ENCODE measurements around the gene CAP2. TPM values are rescaled to one million over a fixed set of nuclear protein-coding genes. Genes with fewer than 3 reads are reported as not detected.

CAP2 gene
- total and polyA plus RNA-seq, 9 of the 15 experiments (the other 6 are each of a cell fraction or from before 2014, with no cell fraction given) = not detected

- TF ChIP-seq SNAPC5 (CRISPR knock-in tag; IDR thresholded peaks at IDR 0.05) = no peak
- TF ChIP-seq VEZF1 (CRISPR knock-in tag; IDR thresholded peaks at IDR 0.05) = peak; percentile 87; the same call in 1 of the 2 replicates
- peak; percentile 48; the same call in 1 of the 2 replicates for TF ChIP-seq ETS1 (conservative IDR thresholded peaks at IDR 0.05; ENCODE audit: control insufficient read depth, low read depth, low read length)
- TF ChIP-seq NKRF (IDR thresholded peaks at IDR 0.05; ENCODE audit: borderline replicate concordance) = peak; percentile 72; the same call in 1 of the 2 replicates
- TF ChIP-seq PHF21A (IDR thresholded peaks at IDR 0.05; ENCODE audit: borderline replicate concordance, low read depth) = peak; percentile 18; the same call in 1 of the 2 replicates
- peak in 1 of 2 experiments; percentile 33; a peak in 1 of 4 replicates for TF ChIP-seq SIN3A (IDR thresholded peaks at IDR 0.05; ENCODE audit: borderline replicate concordance in 2 of 2, control insufficient read depth in 1 of 2, low read depth in 2 of 2, low read length in 2 of 2)
- no peak for TF ChIP-seq NFATC3 (IDR thresholded peaks at IDR 0.05)
- TF ChIP-seq NR2F6 (CRISPR knock-in tag; IDR thresholded peaks at IDR 0.05) = no peak
- no peak for TF ChIP-seq STAT5A (IDR thresholded peaks at IDR 0.05; ENCODE audit: borderline replicate concordance, low read length)
- TF ChIP-seq ATF1 (CRISPR knock-in tag; IDR thresholded peaks at IDR 0.05) = no peak
- peak; percentile 76 for TF ChIP-seq ATF1 (tag; IDR thresholded peaks at IDR 0.05)
- no peak for TF ChIP-seq BRCA1 (IDR thresholded peaks at IDR 0.05)
- TF ChIP-seq BRCA1 (CRISPR knock-in tag; IDR thresholded peaks at IDR 0.05) = no peak
- peak; percentile 12 for TF ChIP-seq PRPF4 (IDR thresholded peaks at IDR 0.05; ENCODE audit: insufficient read depth, low read depth, low read length, poor library complexity, severe bottlenecking)
- TF ChIP-seq EZH2 (IDR thresholded peaks at IDR 0.05; ENCODE audit: borderline replicate concordance, low read depth, low read length) = no peak
- TF ChIP-seq DLX4 (CRISPR knock-in tag; IDR thresholded peaks at IDR 0.05) = no peak
- no peak for TF ChIP-seq ZNF586 (CRISPR knock-in tag; conservative IDR thresholded peaks at IDR 0.05)
- no peak for TF ChIP-seq BDP1 (IDR thresholded peaks at IDR 0.05; ENCODE audit: insufficient read depth, insufficient read length)
- TF ChIP-seq CTCFL (IDR thresholded peaks at IDR 0.05; ENCODE audit: borderline replicate concordance, insufficient read depth, low read depth, low read length, poor library complexity, severe bottlenecking) = peak; percentile 21
- TF ChIP-seq FOXJ2 (tag; IDR thresholded peaks at IDR 0.05) = no peak
Observed at GRCh38 chr6:17600527-17601385, 207.4 kb downstream of the CAP2 start (continued).
